Spinal cord (tissue), 10 donors: ENCODE results near the gene SPEM2. TPM values are rescaled to one million over a fixed set of nuclear protein-coding genes. Genes with fewer than 3 reads are reported as not detected.

Experiments
- DNase-seq, 6 donors: peaks; one replicate each; pipeline versions ENCODE4 v3.0.0 to v3.0.0-alpha.2; 2013 to 2015; ENCODE audit warnings: low spot score in 6 of 6, low read depth in 4 of 6
- H3K27ac ChIP-seq: one replicate; pipeline ENCODE4 v1.5.1; 2013; ENCODE audit warnings: low read depth, low read length, control low read depth
- H3K27me3 ChIP-seq: one replicate; pipeline ENCODE4 v1.6.1; 2013; ENCODE audit warnings: low read length; ENCODE audit not compliant: control insufficient read depth, insufficient read depth
- H3K36me3 ChIP-seq: one replicate; pipeline ENCODE4 v1.6.1; 2013; ENCODE audit warnings: low read length; ENCODE audit not compliant: control insufficient read depth, insufficient read depth
- H3K4me1 ChIP-seq: one replicate; pipeline ENCODE4 v1.6.1; 2013; ENCODE audit warnings: low read length; ENCODE audit not compliant: control insufficient read depth, insufficient read depth
- H3K4me3 ChIP-seq: one replicate; pipeline ENCODE4 v1.5.1; 2013; ENCODE audit warnings: low read depth, low read length, control low read depth
- H3K9me3 ChIP-seq: one replicate; pipeline ENCODE4 v1.6.1; 2013; ENCODE audit warnings: low read length; ENCODE audit not compliant: control insufficient read depth, insufficient read depth
- WGBS: methylation state at CpG from one replicate; pipeline ENCODE4 v1.1.5; 2013; ENCODE audit warnings: missing lambda C conversion rate; ENCODE audit not compliant: insufficient coverage; 5-methylcytosine and 5-hydroxymethylcytosine counted together
- polyA plus RNA-seq, 2 donors: library from polyadenylated mRNA; unstranded; fragments of 120-200 nt; gene quantifications; one replicate each; pipeline ENCODE4 v1.2.1, GENCODE V29; 2013; ENCODE audit not compliant: insufficient read length in 2 of 2
- total RNA-seq, 2 donors: library from RNA; depleted of rRNA in 1 of 2; stranded (reverse); fragments of 120-200 nt in 1 of 2; fragments of >200 nt in 1 of 2; gene quantifications; one replicate each; pipeline versions ENCODE4 v1.2.3 to v1.2.4, GENCODE V29; 2013 to 2014
- donor health status: healthy.

Gene SPEM2
- total and polyA plus RNA-seq, 4 donors, result 0.23 to 0.67 TPM; not detected in 2

- no peaks in the 10 kb centered on the region for H3K36me3 ChIP-seq
- no peaks in the 10 kb centered on the region for H3K9me3 ChIP-seq
- peaks cover 2% of the 10 kb centered on the region for H3K27me3 ChIP-seq
- H3K4me3 ChIP-seq, result no peak overlapping the region
- no peak for DNase-seq
- WGBS, result 94% methylated on average over 10 of the region's 10 CpGs
- H3K27ac ChIP-seq, result no peak overlapping the region
- no peaks in the 10 kb centered on the region for H3K4me1 ChIP-seq
These were observed 4.3 kb downstream of the SPEM2 start for GRCh38 chr17:7429722-7430121.

GRCh38 chr17:7431231-7431630 is 5.8 kb downstream of the SPEM2 start:
- 91% methylated on average over 1 of the region's 1 CpG for WGBS
- H3K4me3 ChIP-seq, result no peak overlapping the region
- no peaks in the 10 kb centered on the region for H3K36me3 ChIP-seq
- no peak overlapping the region for H3K27ac ChIP-seq
- no peak for DNase-seq
- H3K27me3 ChIP-seq, result peaks cover 15% of the 10 kb centered on the region
- no peaks in the 10 kb centered on the region for H3K9me3 ChIP-seq
- peaks cover 15% of the 10 kb centered on the region for H3K4me1 ChIP-seq

GRCh38 chr17:7432296-7432695 is 6.9 kb downstream of the SPEM2 start:
- 95% methylated on average over 11 of the region's 11 CpGs for WGBS
- no peak for DNase-seq

GRCh38 chr17:7435676-7436555 is 10.5 kb downstream of the SPEM2 start:
- no peak for DNase-seq
- Histone ChIP-seq H3K4me1 (peaks cover 55% of the 10 kb centered on the region), H3K27ac (peak overlapping the region; percentile 33), H3K27me3 (peaks cover 34% of the 10 kb centered on the region), H3K9me3 (no peaks in the 10 kb centered on the region), H3K36me3 (no peaks in the 10 kb centered on the region), H3K4me3 (peak overlapping the region; percentile 47)
- 4% methylated on average over 49 of the region's 49 CpGs for whole genome bisulfite sequencing

More at GRCh38 chr17:7432296-7432695, 6.9 kb downstream of the SPEM2 start:
- no peak overlapping the region for H3K27ac ChIP-seq
- H3K9me3 ChIP-seq, result no peaks in the 10 kb centered on the region
- H3K4me3 ChIP-seq, result no peak overlapping the region
- peaks cover 25% of the 10 kb centered on the region for H3K4me1 ChIP-seq
- H3K27me3 ChIP-seq, result peaks cover 18% of the 10 kb centered on the region
- no peaks in the 10 kb centered on the region for H3K36me3 ChIP-seq

GRCh38 chr17:7436556-7437368 is 11.3 kb downstream of the SPEM2 start:
- Histone ChIP-seq H3K27me3 (peaks cover 34% of the 10 kb centered on the region), H3K9me3 (no peaks in the 10 kb centered on the region), H3K27ac (peak overlapping the region; percentile 52), H3K36me3 (no peaks in the 10 kb centered on the region), H3K4me1 (peaks cover 64% of the 10 kb centered on the region), H3K4me3 (peak overlapping the region; percentile 55)
- DNase-seq, result peak in 2 of 6 donors; percentile 83 to 90
- WGBS, result 1% methylated on average over 92 of the region's 92 CpGs

- peak overlapping the region; percentile 55 for H3K4me3 ChIP-seq
- no peaks in the 10 kb centered on the region for H3K9me3 ChIP-seq
- no peak for DNase-seq
- peak overlapping the region; percentile 84 for H3K27ac ChIP-seq
- H3K36me3 ChIP-seq, result peaks cover under 1% of the 10 kb centered on the region
- peaks cover 34% of the 10 kb centered on the region for H3K27me3 ChIP-seq
- peaks cover 65% of the 10 kb centered on the region for H3K4me1 ChIP-seq
- 8% methylated on average over 26 of the region's 31 CpGs for WGBS
These were observed 12.0 kb downstream of the SPEM2 start for GRCh38 chr17:7437369-7437863.

GRCh38 chr17:7437950-7438614 is 12.7 kb downstream of the SPEM2 start:
- peaks cover 65% of the 10 kb centered on the region for H3K4me1 ChIP-seq
- H3K9me3 ChIP-seq, result no peaks in the 10 kb centered on the region
- peak overlapping the region; percentile 55 for H3K4me3 ChIP-seq
- peak overlapping the region; percentile 84 for H3K27ac ChIP-seq
- peaks cover 7% of the 10 kb centered on the region for H3K36me3 ChIP-seq
- WGBS, result 4% methylated on average over 47 of the region's 48 CpGs
- H3K27me3 ChIP-seq, result peaks cover 36% of the 10 kb centered on the region
- peak in 2 of 6 donors; percentile 84 to 87 for DNase-seq

- DNase-seq, result no peak
- H3K36me3 ChIP-seq, result peaks cover 9% of the 10 kb centered on the region
- peak overlapping the region; percentile 84 for H3K27ac ChIP-seq
- peak overlapping the region; percentile 55 for H3K4me3 ChIP-seq
- H3K9me3 ChIP-seq, result no peaks in the 10 kb centered on the region
- 24% methylated on average over 8 of the region's 11 CpGs for WGBS
- H3K4me1 ChIP-seq, result peaks cover 65% of the 10 kb centered on the region
- peaks cover 36% of the 10 kb centered on the region for H3K27me3 ChIP-seq
These were observed 13.4 kb downstream of the SPEM2 start for GRCh38 chr17:7438656-7439460.
